SK-N-SH (cell line): ENCODE results near the gene TBC1D5. TPM values are rescaled to one million over a fixed set of nuclear protein-coding genes. Genes with fewer than 3 reads are reported as not detected.

ENCODE experiments used
- CTCF ChIA-PET: fragments of 300-600, 350-600 bp; formaldehyde crosslinking; extraction: SDS; loops from one replicate; lab custom pipeline; 2021; lab: Yijun Ruan, JAX
- POLR2A ChIA-PET: fragments of 350-600 bp; sonication (Branson Sonifier 250); formaldehyde crosslinking; extraction: SDS; loops from one replicate; lab custom pipeline; 2020; ENCODE audit warnings: antibody characterized with exemption, inconsistent platforms; lab: Yijun Ruan, JAX
- DNase-seq: peaks from one replicate; pipeline ENCODE4 v3.0.0; 2012
- H2AFZ ChIP-seq: fragments of 200-600 bp; sonication (generic); 2 replicates; pipeline ENCODE4 v1.8.1; 2016; ENCODE audit warnings: antibody characterized with exemption, mild to moderate bottlenecking, low read depth
- H3F3A ChIP-seq: fragments of 200-600 bp; sonication (generic); replicated peaks from 2 replicates; pipeline ENCODE3; 2016; ENCODE audit warnings: antibody characterized with exemption, mild to moderate bottlenecking; ENCODE audit not compliant: insufficient read depth
- H3K27ac ChIP-seq, 2 experiments: fragments of 200-500 bp in 1 of 2; fragments of 200-600 bp in 1 of 2; sonication (Bioruptor generic) in 1 of 2; sonication (generic), shearing (Covaris generic) in 1 of 2; 2 replicates each; pipeline versions ENCODE4 v1.5.1 to v1.6.1; 2014 to 2016; ENCODE audit warnings: low read depth in 2 of 2, inconsistent platforms in 1 of 2, low read length in 1 of 2, mild to moderate bottlenecking in 1 of 2, mixed read lengths in 1 of 2
- H3K27me3 ChIP-seq: fragments of 200-600 bp; sonication (generic), shearing (Covaris generic); 2 replicates; pipeline ENCODE4 v1.6.1; 2016; ENCODE audit warnings: mixed run types; ENCODE audit not compliant: insufficient read depth
- H3K36me3 ChIP-seq, 2 experiments: fragments of 200-500 bp in 1 of 2; fragments of 200-600 bp in 1 of 2; sonication (Bioruptor generic) in 1 of 2; sonication (generic) in 1 of 2; replicated peaks in 1 of 2; 2 replicates each; pipeline versions ENCODE3 to v1.5.1; 2014 to 2016; ENCODE audit warnings: low read length in 1 of 2, mild to moderate bottlenecking in 1 of 2; ENCODE audit not compliant: insufficient read depth in 2 of 2, control insufficient read depth in 1 of 2
- H3K4me1 ChIP-seq, 2 experiments: fragments of 200-500 bp in 1 of 2; fragments of 200-600 bp in 1 of 2; sonication (Bioruptor generic) in 1 of 2; sonication (generic), shearing (Covaris generic) in 1 of 2; 2 replicates each; pipeline versions ENCODE4 v1.5.1 to v1.6.1; 2014 to 2016; ENCODE audit warnings: low read depth in 1 of 2, low read length in 1 of 2, mixed run types in 1 of 2; ENCODE audit not compliant: insufficient read depth in 2 of 2, control insufficient read depth in 1 of 2
- H3K4me2 ChIP-seq: fragments of 200-600 bp; sonication (generic), shearing (Covaris generic); 2 replicates; pipeline ENCODE4 v1.6.1; 2017; ENCODE audit warnings: mixed run types
- H3K4me3 ChIP-seq, 2 experiments: fragments of 200-500 bp in 1 of 2; fragments of 200-600 bp in 1 of 2; sonication (Bioruptor generic) in 1 of 2; sonication (generic), shearing (Covaris generic) in 1 of 2; 2 replicates each; pipeline versions ENCODE4 v1.5.1 to v1.8.1; 2014 to 2016; ENCODE audit warnings: low read depth in 2 of 2, inconsistent platforms in 1 of 2, low read length in 1 of 2, mild to moderate bottlenecking in 1 of 2, mixed read lengths in 1 of 2, moderate library complexity in 1 of 2
- H3K79me2 ChIP-seq: fragments of 200-600 bp; sonication (generic); 2 replicates; pipeline ENCODE4 v1.8.1; 2017; ENCODE audit warnings: mild to moderate bottlenecking; ENCODE audit not compliant: insufficient read depth
- H3K9ac ChIP-seq: fragments of 200-600 bp; sonication (generic); 2 replicates; pipeline ENCODE4 v1.6.1; 2017; ENCODE audit warnings: mixed run types
- H3K9me2 ChIP-seq: fragments of 200-600 bp; sonication (generic); 2 replicates; pipeline ENCODE4 v1.6.1; 2017; ENCODE audit warnings: mixed run types
- H3K9me3 ChIP-seq: fragments of 200-600 bp; sonication (generic); 2 replicates; pipeline ENCODE4 v1.6.1; 2017; ENCODE audit warnings: mixed run types, mild to moderate bottlenecking, moderate library complexity
- H4K20me1 ChIP-seq: fragments of 200-600 bp; sonication (generic); 2 replicates; pipeline ENCODE4 v1.6.1; 2017; ENCODE audit warnings: mild to moderate bottlenecking, mixed run types; ENCODE audit not compliant: insufficient read depth
- EP300 ChIP-seq, 2 experiments: IDR thresholded peaks; 2 replicates each; pipeline versions ENCODE4 v1.4.0 to v1.6.1; 2012; ENCODE audit warnings: borderline replicate concordance in 1 of 2, low read depth in 1 of 2, low read length in 1 of 2
- EZH2phosphoT487 ChIP-seq: fragments of 200-600 bp; sonication (generic); IDR thresholded peaks from 2 replicates; pipeline ENCODE4 v1.6.1; 2017; ENCODE audit warnings: low read depth, mixed run types, mild to moderate bottlenecking, antibody characterized with exemption, moderate library complexity, borderline replicate concordance
- FOSL2 ChIP-seq: IDR thresholded peaks from 2 replicates; pipeline ENCODE4 v1.4.0; 2012; ENCODE audit warnings: low read depth, mild to moderate bottlenecking, moderate library complexity, borderline replicate concordance
- FOXM1 ChIP-seq: IDR thresholded peaks from 2 replicates; pipeline ENCODE4 v1.4.0; 2012; ENCODE audit warnings: low read depth, mild to moderate bottlenecking
- GABPA ChIP-seq: IDR thresholded peaks from 2 replicates; pipeline ENCODE4 v1.4.0; 2012; ENCODE audit warnings: low read depth, mild to moderate bottlenecking
- NFIC ChIP-seq: IDR thresholded peaks from 2 replicates; pipeline ENCODE4 v1.4.0; 2012; ENCODE audit warnings: borderline replicate concordance
- NRF1 ChIP-seq: IDR thresholded peaks from 2 replicates; pipeline ENCODE4 v1.6.1; 2012; ENCODE audit warnings: low read depth, mild to moderate bottlenecking, low read length
- RFX5 ChIP-seq: IDR thresholded peaks from 2 replicates; pipeline ENCODE4 v1.6.1; 2012; ENCODE audit warnings: mild to moderate bottlenecking, improper control_type of control experiment, low read length
- TCF12 ChIP-seq: IDR thresholded peaks from 2 replicates; pipeline ENCODE4 v1.4.0; 2012
- TEAD4 ChIP-seq: IDR thresholded peaks from 2 replicates; pipeline ENCODE4 v1.4.0; 2012; ENCODE audit warnings: mild to moderate bottlenecking, borderline replicate concordance; ENCODE audit not compliant: insufficient read depth
- USF1 ChIP-seq: IDR thresholded peaks from 2 replicates; pipeline ENCODE4 v1.4.0; 2012; ENCODE audit warnings: low read depth, borderline replicate concordance
- USF2 ChIP-seq: fragments of 150-350 bp; IDR thresholded peaks from 2 replicates; pipeline ENCODE4 v1.6.1; 2017; ENCODE audit warnings: antibody characterized with exemption, low read length, low read depth, borderline replicate concordance
- WGBS: methylation state at CpG from one replicate; pipeline ENCODE4 v1.1.6; 2017; ENCODE audit warnings: low lambda C conversion rate; 5-methylcytosine and 5-hydroxymethylcytosine counted together
- polyA plus RNA-seq, 3 experiments: library from polyadenylated mRNA; depleted of rRNA; stranded (reverse); fragments of >200 nt; gene quantifications; 2 replicates each; pipeline ENCODE4 v1.2.3, GENCODE V29; 2012
- TF ChIP-seq, protein P1 (sequence below): fragments of 150-350 bp; IDR thresholded peaks from 2 replicates; pipeline ENCODE4 v1.6.1; 2016; ENCODE audit warnings: mild to moderate bottlenecking, low read depth, low read length
- TF ChIP-seq, protein P2 (sequence below): IDR thresholded peaks from 2 replicates; pipeline ENCODE4 v1.4.0; 2012; ENCODE audit warnings: low read depth
- TF ChIP-seq, protein P3 (sequence below): IDR thresholded peaks from 2 replicates; pipeline ENCODE4 v1.4.0; 2012; ENCODE audit warnings: low read depth, borderline replicate concordance

TBC1D5 gene
- polyA plus RNA-seq, 1 of the 3 experiments (the other 2 are of a cell fraction): 19.5 TPM

DNA sequence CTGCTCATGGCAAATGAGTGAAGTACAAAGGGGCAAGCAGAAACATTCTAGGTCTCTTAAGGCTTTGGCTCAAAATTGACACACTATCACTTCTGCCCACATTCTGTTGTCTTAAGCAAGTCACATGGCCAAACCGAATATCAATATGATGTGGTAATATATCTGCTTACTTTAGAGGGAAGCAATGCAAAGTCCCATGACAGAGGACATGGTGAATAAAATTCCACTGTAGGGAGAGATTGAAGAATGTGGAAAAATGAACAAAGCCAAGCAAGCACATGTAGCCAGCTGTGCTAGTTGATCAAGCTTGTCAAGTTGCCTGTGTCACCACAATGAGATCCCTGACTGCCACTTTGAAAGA, 11.2 kb upstream of the TBC1D5 start:
- H3F3A ChIP-seq: no peaks in the 10 kb centered on the region
- 36% methylated on average over 1 of the region's 1 CpG for WGBS
- ChIA-PET CTCF (no interaction called here), POLR2A (interaction anchor here (0.6 kb wide), 1 partner anchor 705 kb away, joined by 3 read pairs; no protein-coding TSS in a partner anchor)
- TF ChIP-seq, protein P1, sequence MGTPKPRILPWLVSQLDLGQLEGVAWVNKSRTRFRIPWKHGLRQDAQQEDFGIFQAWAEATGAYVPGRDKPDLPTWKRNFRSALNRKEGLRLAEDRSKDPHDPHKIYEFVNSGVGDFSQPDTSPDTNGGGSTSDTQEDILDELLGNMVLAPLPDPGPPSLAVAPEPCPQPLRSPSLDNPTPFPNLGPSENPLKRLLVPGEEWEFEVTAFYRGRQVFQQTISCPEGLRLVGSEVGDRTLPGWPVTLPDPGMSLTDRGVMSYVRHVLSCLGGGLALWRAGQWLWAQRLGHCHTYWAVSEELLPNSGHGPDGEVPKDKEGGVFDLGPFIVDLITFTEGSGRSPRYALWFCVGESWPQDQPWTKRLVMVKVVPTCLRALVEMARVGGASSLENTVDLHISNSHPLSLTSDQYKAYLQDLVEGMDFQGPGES: no peak
- TF ChIP-seq EP300 (IDR thresholded peaks at IDR 0.05; ENCODE audit: borderline replicate concordance in 1 of 2, low read depth in 1 of 2, low read length in 1 of 2): no peak
- no peak for TF ChIP-seq FOXM1
- no peak for TF ChIP-seq EZH2phosphoT487
- TF ChIP-seq NRF1: no peak
- no peak for TF ChIP-seq USF1
- TF ChIP-seq GABPA: no peak
- TF ChIP-seq FOSL2: no peak
- no peak for TF ChIP-seq NFIC
- TF ChIP-seq, protein P2, sequence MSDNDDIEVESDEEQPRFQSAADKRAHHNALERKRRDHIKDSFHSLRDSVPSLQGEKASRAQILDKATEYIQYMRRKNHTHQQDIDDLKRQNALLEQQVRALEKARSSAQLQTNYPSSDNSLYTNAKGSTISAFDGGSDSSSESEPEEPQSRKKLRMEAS: no peak
- TF ChIP-seq TCF12: no peak
- no peak for TF ChIP-seq USF2
- no peak for TF ChIP-seq RFX5
- TF ChIP-seq, protein P3, sequence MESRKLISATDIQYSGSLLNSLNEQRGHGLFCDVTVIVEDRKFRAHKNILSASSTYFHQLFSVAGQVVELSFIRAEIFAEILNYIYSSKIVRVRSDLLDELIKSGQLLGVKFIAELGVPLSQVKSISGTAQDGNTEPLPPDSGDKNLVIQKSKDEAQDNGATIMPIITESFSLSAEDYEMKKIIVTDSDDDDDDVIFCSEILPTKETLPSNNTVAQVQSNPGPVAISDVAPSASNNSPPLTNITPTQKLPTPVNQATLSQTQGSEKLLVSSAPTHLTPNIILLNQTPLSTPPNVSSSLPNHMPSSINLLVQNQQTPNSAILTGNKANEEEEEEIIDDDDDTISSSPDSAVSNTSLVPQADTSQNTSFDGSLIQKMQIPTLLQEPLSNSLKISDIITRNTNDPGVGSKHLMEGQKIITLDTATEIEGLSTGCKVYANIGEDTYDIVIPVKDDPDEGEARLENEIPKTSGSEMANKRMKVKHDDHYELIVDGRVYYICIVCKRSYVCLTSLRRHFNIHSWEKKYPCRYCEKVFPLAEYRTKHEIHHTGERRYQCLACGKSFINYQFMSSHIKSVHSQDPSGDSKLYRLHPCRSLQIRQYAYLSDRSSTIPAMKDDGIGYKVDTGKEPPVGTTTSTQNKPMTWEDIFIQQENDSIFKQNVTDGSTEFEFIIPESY: no peak
- no peak for TF ChIP-seq TEAD4
- no peaks in the 10 kb centered on the region for H3K27me3 ChIP-seq
- H4K20me1 ChIP-seq: no peaks in the 10 kb centered on the region
- no peak overlapping the region for H3K27ac ChIP-seq
- DNase-seq: no peak
- no peaks in the 10 kb centered on the region for H3K36me3 ChIP-seq
- no peaks in the 10 kb centered on the region for H3K9me2 ChIP-seq
- H3K9me3 ChIP-seq: no peaks in the 10 kb centered on the region
- H2AFZ ChIP-seq: no peak overlapping the region
- H3K4me2 ChIP-seq: no peak overlapping the region
- H3K79me2 ChIP-seq: no peaks in the 10 kb centered on the region
- H3K4me1 ChIP-seq: no peaks in the 10 kb centered on the region; a peak in 1 of 4 replicates
- H3K4me3 ChIP-seq: no peak overlapping the region
- no peak overlapping the region for H3K9ac ChIP-seq
